Measurements from ENCODE around the gene PCDHB2. TPM values are rescaled to one million over a fixed set of nuclear protein-coding genes. Genes with fewer than 3 reads are reported as not detected.

The PCDHB2 gene
- total RNA-seq (under 1 TPM in 4 of 5 experiments, not detected in 1; 0.34 to 0.97 (median 0.72) TPM), polyA plus RNA-seq (not detected), total RNA-seq (not detected)

DNA sequence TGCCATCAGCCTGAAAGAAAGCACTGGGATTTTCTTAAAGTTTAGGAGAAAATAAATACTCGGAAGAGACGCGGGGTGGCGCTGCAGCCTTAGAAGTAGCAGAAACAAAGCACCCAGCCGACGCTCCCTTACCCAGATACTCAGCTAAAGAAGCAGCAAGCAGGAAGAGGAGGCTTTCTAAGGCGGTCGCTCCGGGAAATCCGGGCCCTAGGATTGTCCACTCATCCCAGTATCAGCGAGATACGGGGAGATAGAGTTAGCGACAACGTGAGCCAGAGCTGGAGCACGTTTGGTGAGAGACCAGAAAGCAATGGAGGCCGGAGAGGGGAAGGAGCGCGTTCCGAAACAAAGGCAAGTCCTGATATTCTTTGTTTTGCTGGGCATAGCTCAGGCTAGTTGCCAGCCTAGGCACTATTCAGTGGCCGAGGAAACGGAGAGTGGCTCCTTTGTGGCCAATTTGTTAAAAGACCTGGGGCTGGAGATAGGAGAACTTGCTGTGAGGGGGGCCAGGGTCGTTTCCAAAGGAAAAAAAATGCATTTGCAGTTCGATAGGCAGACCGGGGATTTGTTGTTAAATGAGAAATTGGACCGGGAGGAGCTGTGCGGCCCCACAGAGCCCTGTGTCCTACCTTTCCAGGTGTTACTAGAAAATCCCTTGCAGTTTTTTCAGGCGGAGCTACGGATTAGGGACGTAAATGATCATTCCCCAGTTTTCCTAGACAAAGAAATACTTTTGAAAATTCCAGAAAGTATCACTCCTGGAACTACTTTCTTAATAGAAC, at the start of gene PCDHB2:
Gene PCDHB2 (plus strand): TSS at position 135 of the 782 bp plus-strand sequence. CDS start 176 bp downstream, at position 311.
- ATAC-seq (no peak), DNase-seq (no peak)
- Histone ChIP-seq H3K27ac (ENCODE audit: low read depth, low read length) (no peak within 1 kb of the TSS), H3K36me3 (ENCODE audit: control insufficient read depth in 2 of 3, insufficient read depth in 3 of 3, low read length in 3 of 3) (no peaks in the 10 kb centered on the region), H3K27me3 (ENCODE audit: control insufficient read depth in 2 of 2, insufficient read depth in 2 of 2, low read length in 2 of 2) (no peaks in the 10 kb centered on the region), H3K9me3 (ENCODE audit: control insufficient read depth in 2 of 3, low read length in 3 of 3) (peaks cover 0 to 20% (median 0%) of the 10 kb centered on the region in 3 experiments), H3K4me1 (ENCODE audit: control insufficient read depth in 2 of 2, insufficient read depth in 2 of 2, low read length in 2 of 2) (no peaks in the 10 kb centered on the region), H3K4me3 (ENCODE audit: low read length) (no peak within 1 kb of the TSS)
- peaks cover 0 to 68% (median 52%) of the 10 kb centered on the region in 5 donors for H3K27me3 Mint-ChIP-seq
- peak within 1 kb of the TSS in 1 of 9 donors; percentile 63 for H3K27ac Mint-ChIP-seq
- H3K9me3 Mint-ChIP-seq = peaks cover 9 to 65% (median 29%) of the 10 kb centered on the region in 11 donors
- CTCF ChIA-PET = no interaction called here
- H3K4me1 Mint-ChIP-seq = peaks cover 0 to 6% (median 0%) of the 10 kb centered on the region in 7 donors
- POLR2A ChIA-PET = no interaction called here
- intact Hi-C loops (cut with micrococcal nuclease) = loop anchor here in 1 of 2 donors (5.0 kb wide), 1 partner anchor 428 kb away; no protein-coding TSS in a partner anchor
- H3K4me3 Mint-ChIP-seq = peak within 1 kb of the TSS in 6 of 10 donors; percentile 10 to 69 (median 44)
- peaks cover 0 to 24% (median 8%) of the 10 kb centered on the region in 5 donors for H3K36me3 Mint-ChIP-seq

DNA sequence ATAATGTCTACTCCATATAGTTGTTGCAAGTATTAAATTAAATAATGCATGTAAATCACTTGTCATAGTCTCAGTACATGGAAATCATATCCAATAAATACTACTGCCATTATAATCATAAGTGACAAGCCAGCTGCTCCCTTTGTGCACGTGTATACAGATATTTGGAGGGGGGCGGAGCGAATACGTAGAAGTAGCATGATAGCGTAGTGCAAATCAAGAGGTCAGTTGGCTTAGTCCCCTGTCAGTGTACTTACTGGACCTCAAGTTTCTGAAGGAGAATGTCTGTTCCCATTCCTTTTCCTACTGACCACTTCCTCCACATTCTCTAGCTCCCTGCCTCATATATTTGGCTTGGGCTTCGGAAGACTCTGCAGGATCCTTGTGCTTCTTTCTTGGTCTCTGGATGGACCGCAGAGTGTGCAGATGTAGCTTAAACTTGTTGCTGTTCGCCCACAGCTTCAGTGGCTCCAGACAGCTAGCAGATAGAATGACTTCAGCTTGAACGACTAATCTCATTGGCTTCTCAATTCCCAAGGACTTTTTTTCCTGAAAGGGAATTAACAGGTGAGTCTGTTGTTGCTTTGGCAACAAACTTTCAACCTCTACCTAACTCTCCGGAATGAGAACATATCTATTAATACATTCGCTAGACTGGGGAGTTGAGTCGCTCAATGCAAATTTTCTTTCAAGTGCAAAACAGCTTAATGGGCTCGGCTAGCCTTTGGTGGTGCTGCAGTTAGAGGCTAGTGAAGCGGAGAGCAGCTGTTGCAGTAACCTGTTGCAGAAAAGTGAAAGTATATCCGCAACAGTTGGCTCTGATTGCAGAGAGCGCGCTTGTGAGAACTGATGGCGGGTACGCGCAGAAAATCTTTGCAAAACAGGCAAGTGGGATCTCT, 43.5 kb upstream of the PCDHB2 start, which contains the start of gene PCDHB1:
Gene PCDHB1 (plus strand): TSS at position 753 of the 899 bp plus-strand sequence. CDS start 97 bp downstream, at position 850.
- intact Hi-C loops (cut with micrococcal nuclease) = no loop called here
- Histone ChIP-seq H3K4me1 (ENCODE audit: control insufficient read depth in 2 of 2, insufficient read depth in 2 of 2, low read length in 2 of 2) (no peaks in the 10 kb centered on the region), H3K9me3 (ENCODE audit: control insufficient read depth in 2 of 3, low read length in 3 of 3) (no peaks in the 10 kb centered on the region), H3K27me3 (ENCODE audit: control insufficient read depth in 2 of 2, insufficient read depth in 2 of 2, low read length in 2 of 2) (peaks cover 0 to 4% of the 10 kb centered on the region in 2 donors), H3K4me3 (ENCODE audit: low read length) (no peak within 1 kb of the TSS), H3K27ac (ENCODE audit: low read depth, low read length) (no peak within 1 kb of the TSS), H3K36me3 (ENCODE audit: control insufficient read depth in 2 of 3, insufficient read depth in 3 of 3, low read length in 3 of 3) (no peaks in the 10 kb centered on the region)
- peaks cover 0 to 17% (median 7%) of the 10 kb centered on the region in 5 donors for H3K36me3 Mint-ChIP-seq
- ChIA-PET POLR2A (no interaction called here), CTCF (no interaction called here)
- peak within 1 kb of the TSS; percentile 17 to 90 (median 76) for H3K4me3 Mint-ChIP-seq
- no peak for DNase-seq
- ATAC-seq = no peak
- peaks cover 0 to 12% (median 7%) of the 10 kb centered on the region in 7 donors for H3K4me1 Mint-ChIP-seq
- H3K27me3 Mint-ChIP-seq = peaks cover 0 to 78% (median 59%) of the 10 kb centered on the region in 5 donors
- no peak within 1 kb of the TSS for H3K27ac Mint-ChIP-seq
- peaks cover 4 to 63% (median 20%) of the 10 kb centered on the region in 11 donors for H3K9me3 Mint-ChIP-seq

DNA sequence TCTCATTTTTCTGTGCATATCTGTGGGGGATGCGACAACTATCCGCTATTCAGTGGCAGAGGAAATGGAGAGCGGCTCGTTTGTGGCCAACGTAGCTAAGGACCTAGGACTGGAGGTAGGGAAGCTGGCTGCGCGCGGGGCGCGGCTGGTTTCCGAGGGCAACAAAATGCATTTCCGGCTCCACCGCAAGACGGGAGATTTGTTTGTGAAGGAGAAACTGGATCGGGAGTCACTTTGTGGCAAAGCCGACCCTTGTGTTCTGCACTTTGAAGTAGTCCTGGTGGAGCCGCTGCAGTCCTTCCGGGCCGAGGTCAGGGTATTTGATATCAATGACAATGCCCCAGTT, 42.9 kb upstream of the PCDHB2 start:
- ATAC-seq (no peak), DNase-seq (no peak)
- peaks cover 0 to 17% (median 7%) of the 10 kb centered on the region in 5 donors for H3K36me3 Mint-ChIP-seq
- ChIA-PET POLR2A (no interaction called here), CTCF (no interaction called here)
- no peaks in the 10 kb centered on the region for H3K9me3 ChIP-seq (ENCODE audit: control insufficient read depth in 2 of 3, low read length in 3 of 3)
- peaks cover 0 to 72% (median 53%) of the 10 kb centered on the region in 5 donors for H3K27me3 Mint-ChIP-seq
- intact Hi-C loops (cut with micrococcal nuclease) = no loop called here
- peaks cover 4 to 63% (median 16%) of the 10 kb centered on the region in 11 donors for H3K9me3 Mint-ChIP-seq
- H3K36me3 ChIP-seq (ENCODE audit: control insufficient read depth in 2 of 3, insufficient read depth in 3 of 3, low read length in 3 of 3) = no peaks in the 10 kb centered on the region
- no peak overlapping the region for H3K27ac ChIP-seq (ENCODE audit: low read depth, low read length)
- H3K27me3 ChIP-seq (ENCODE audit: control insufficient read depth in 2 of 2, insufficient read depth in 2 of 2, low read length in 2 of 2) = peaks cover 0 to 4% of the 10 kb centered on the region in 2 donors
- peaks cover 0 to 12% (median 7%) of the 10 kb centered on the region in 7 donors for H3K4me1 Mint-ChIP-seq
- H3K4me3 ChIP-seq (ENCODE audit: low read length) = no peak overlapping the region
- no peak overlapping the region for H3K27ac Mint-ChIP-seq
- peak overlapping the region; percentile 17 to 90 (median 76) for H3K4me3 Mint-ChIP-seq
- H3K4me1 ChIP-seq (ENCODE audit: control insufficient read depth in 2 of 2, insufficient read depth in 2 of 2, low read length in 2 of 2) = no peaks in the 10 kb centered on the region

DNA sequence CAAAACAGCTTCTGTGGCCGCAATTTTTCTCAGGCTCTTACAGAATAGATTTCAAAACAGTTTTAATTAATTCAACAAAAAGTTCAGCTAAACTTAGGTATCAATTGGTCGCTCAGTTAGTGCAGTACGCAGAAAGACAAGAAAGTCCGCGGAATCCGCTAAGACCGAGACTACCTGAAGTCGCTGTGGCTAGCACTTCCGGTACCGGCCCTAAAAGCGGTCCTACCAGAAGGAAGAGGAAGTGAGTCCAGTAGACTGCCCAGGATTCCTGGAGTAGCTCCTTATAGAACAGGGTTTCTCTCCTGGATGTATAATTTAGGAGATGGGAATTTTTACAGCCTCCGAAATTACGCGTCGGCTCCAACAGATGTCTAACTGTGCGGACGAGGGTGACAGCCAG, 16.6 kb upstream of the PCDHB2 start:
- peaks cover 0 to 7% (median 0%) of the 10 kb centered on the region in 5 donors for H3K36me3 Mint-ChIP-seq
- no peak overlapping the region for H3K27ac Mint-ChIP-seq
- no peaks in the 10 kb centered on the region for H3K4me1 ChIP-seq (ENCODE audit: control insufficient read depth in 2 of 2, insufficient read depth in 2 of 2, low read length in 2 of 2)
- ATAC-seq (no peak), DNase-seq (no peak)
- no peak overlapping the region for H3K4me3 ChIP-seq (ENCODE audit: low read length)
- H3K27me3 ChIP-seq (ENCODE audit: control insufficient read depth in 2 of 2, insufficient read depth in 2 of 2, low read length in 2 of 2) = no peaks in the 10 kb centered on the region
- H3K9me3 ChIP-seq (ENCODE audit: control insufficient read depth in 2 of 3, low read length in 3 of 3) = no peaks in the 10 kb centered on the region
- intact Hi-C loops (cut with micrococcal nuclease) = no loop called here
- peaks cover 0 to 4% (median 0%) of the 10 kb centered on the region in 7 donors for H3K4me1 Mint-ChIP-seq
- H3K9me3 Mint-ChIP-seq = peaks cover 0 to 55% (median 17%) of the 10 kb centered on the region in 11 donors
- H3K36me3 ChIP-seq (ENCODE audit: control insufficient read depth in 2 of 3, insufficient read depth in 3 of 3, low read length in 3 of 3) = no peaks in the 10 kb centered on the region
- peaks cover 0 to 44% (median 30%) of the 10 kb centered on the region in 5 donors for H3K27me3 Mint-ChIP-seq
- no peak overlapping the region for H3K27ac ChIP-seq (ENCODE audit: low read depth, low read length)
- H3K4me3 Mint-ChIP-seq = peak overlapping the region in 3 of 10 donors; percentile 9 to 28 (median 10)
- ChIA-PET CTCF (no interaction called here), POLR2A (interaction anchor here (0.7 kb wide), 1 partner anchor 27 kb away, joined by 3 read pairs; no protein-coding TSS in a partner anchor)

DNA sequence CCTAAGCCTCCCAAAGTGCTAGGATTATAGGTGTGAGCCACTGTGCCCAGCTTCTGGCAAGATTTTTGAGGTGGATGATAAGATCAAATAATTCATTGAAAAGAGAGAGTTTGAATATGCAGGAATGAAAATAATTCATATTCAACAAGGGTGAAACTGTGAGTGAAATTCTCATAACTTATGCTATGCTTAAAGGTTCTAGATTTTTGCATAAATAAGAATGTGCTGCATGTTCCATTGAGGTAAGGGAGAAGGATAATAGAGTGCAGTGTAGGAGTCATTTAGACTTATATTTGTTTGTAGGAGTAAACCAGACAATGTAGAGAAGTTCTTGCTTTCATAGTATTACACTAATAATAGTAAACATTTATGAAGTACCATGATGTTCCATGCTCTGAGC, 12.2 kb upstream of the PCDHB2 start:
- H3K27me3 ChIP-seq (ENCODE audit: control insufficient read depth in 2 of 2, insufficient read depth in 2 of 2, low read length in 2 of 2) = no peaks in the 10 kb centered on the region
- no peak overlapping the region for H3K4me3 ChIP-seq (ENCODE audit: low read length)
- H3K36me3 ChIP-seq (ENCODE audit: control insufficient read depth in 2 of 3, insufficient read depth in 3 of 3, low read length in 3 of 3) = no peaks in the 10 kb centered on the region
- CTCF ChIA-PET = interaction anchor here (0.6 kb wide), 1 partner anchor 476 kb away, joined by 3 read pairs; no protein-coding TSS in a partner anchor
- no peak for ATAC-seq
- H3K4me1 ChIP-seq (ENCODE audit: control insufficient read depth in 2 of 2, insufficient read depth in 2 of 2, low read length in 2 of 2) = no peaks in the 10 kb centered on the region
- Mint-ChIP-seq H3K27me3 (peaks cover 6 to 56% (median 36%) of the 10 kb centered on the region in 5 donors), H3K27ac (no peak overlapping the region), H3K4me1 (peaks cover 0 to 13% (median 8%) of the 10 kb centered on the region in 7 donors), H3K9me3 (peaks cover 0 to 66% (median 16%) of the 10 kb centered on the region in 11 donors), H3K4me3 (peak overlapping the region in 1 of 10 donors; percentile 43), H3K36me3 (peaks cover 0 to 12% (median 8%) of the 10 kb centered on the region in 5 donors)
- POLR2A ChIA-PET = no interaction called here
- DNase-seq = no peak
- H3K9me3 ChIP-seq (ENCODE audit: control insufficient read depth in 2 of 3, low read length in 3 of 3) = peaks cover 0 to 12% (median 0%) of the 10 kb centered on the region in 3 experiments
- intact Hi-C loops (cut with micrococcal nuclease) = loop anchor here in 1 of 2 donors (10.0 kb wide), 1 partner anchor 473 kb away; no protein-coding TSS in a partner anchor
- no peak overlapping the region for H3K27ac ChIP-seq (ENCODE audit: low read depth, low read length)

DNA sequence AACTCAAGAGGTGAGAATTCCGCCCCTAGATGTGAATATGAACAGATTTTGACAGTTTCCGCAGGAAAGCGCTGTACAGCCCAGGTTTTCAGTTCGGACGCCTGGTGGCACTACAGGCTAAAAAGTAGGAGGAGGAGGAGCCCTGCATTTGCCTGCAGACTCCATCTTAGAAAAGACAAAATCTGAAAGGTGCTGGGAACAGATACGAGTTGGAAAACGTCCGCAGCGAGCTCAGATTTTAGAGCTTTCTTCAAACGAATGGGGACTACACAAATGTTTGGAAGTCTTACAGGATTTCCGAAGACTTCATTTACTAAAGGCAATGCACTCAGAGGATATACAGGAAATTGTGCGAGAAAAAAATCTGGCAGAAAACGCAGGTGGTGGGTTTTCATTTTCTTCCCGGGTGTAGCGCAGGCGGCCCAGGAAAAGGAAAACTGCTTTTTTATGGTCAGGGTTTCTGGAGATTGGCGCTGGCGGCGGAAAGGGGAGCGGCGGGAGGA, 9.9 kb upstream of the PCDHB2 start:
- Histone ChIP-seq H3K36me3 (ENCODE audit: control insufficient read depth in 2 of 3, insufficient read depth in 3 of 3, low read length in 3 of 3) (no peaks in the 10 kb centered on the region), H3K4me1 (ENCODE audit: control insufficient read depth in 2 of 2, insufficient read depth in 2 of 2, low read length in 2 of 2) (no peaks in the 10 kb centered on the region), H3K4me3 (ENCODE audit: low read length) (peak overlapping the region; percentile 40), H3K27ac (ENCODE audit: low read depth, low read length) (no peak overlapping the region), H3K9me3 (ENCODE audit: control insufficient read depth in 2 of 3, low read length in 3 of 3) (peaks cover 0 to 12% (median 0%) of the 10 kb centered on the region in 3 experiments), H3K27me3 (ENCODE audit: control insufficient read depth in 2 of 2, insufficient read depth in 2 of 2, low read length in 2 of 2) (no peaks in the 10 kb centered on the region)
- ATAC-seq = peak; percentile 82
- Mint-ChIP-seq H3K4me1 (peaks cover 0 to 13% (median 8%) of the 10 kb centered on the region in 7 donors), H3K9me3 (peaks cover 0 to 68% (median 21%) of the 10 kb centered on the region in 11 donors), H3K27me3 (peaks cover 6 to 64% (median 34%) of the 10 kb centered on the region in 5 donors), H3K36me3 (peaks cover 0 to 13% (median 8%) of the 10 kb centered on the region in 5 donors), H3K27ac (peak overlapping the region in 6 of 9 donors; percentile 48 to 90 (median 80)), H3K4me3 (peak overlapping the region; percentile 77 to 95 (median 90))
- POLR2A ChIA-PET = no interaction called here
- intact Hi-C loops (cut with micrococcal nuclease) = loop anchor here (1.0 to 10.0 kb wide), 6 partner anchors 236 to 480 kb away; partner anchors contain the start of gene TAF7 (in 1 of the 2)
- CTCF ChIA-PET = interaction anchor here (1.1 to 1.3 kb wide), 2 partner anchors 449 to 479 kb away, joined by 3 to 6 read pairs; no protein-coding TSS in a partner anchor
- DNase-seq = peak in 7 of 9 donors; percentile 17 to 55 (median 31)
